Effector memory CD4-positive, alpha-beta T cell (primary cell): ENCODE results near the gene KPNA3.
A peak's percentile ranks its signal among the peaks of the same experiment; 100 is the strongest.
"Not testable (repeated sequence)": the region's sequence is repeated elsewhere in the genome, so short reads cannot be mapped to it uniquely, and the experiment has no call there.

Experiments used
- DNase-seq, 3 donors: peaks; one replicate each; pipeline ENCODE4 v3.0.0-alpha.2; 2020
- H3K27ac ChIP-seq: 2 replicates; pipeline ENCODE4 v1.7.0; 2013; ENCODE audit warnings: mild to moderate bottlenecking, low read length, moderate library complexity; ENCODE audit not compliant: insufficient read depth, poor library complexity, severe bottlenecking
- H3K27me3 ChIP-seq: replicated peaks from 2 replicates; pipeline ENCODE4 v1.7.0; 2013; ENCODE audit warnings: mild to moderate bottlenecking, low read length; ENCODE audit not compliant: insufficient read depth, control insufficient read depth, poor library complexity, severe bottlenecking
- H3K36me3 ChIP-seq: 2 replicates; pipeline ENCODE4 v1.7.0; 2013; ENCODE audit warnings: mild to moderate bottlenecking, low read length, moderate library complexity; ENCODE audit not compliant: control insufficient read depth, insufficient read depth
- H3K4me1 ChIP-seq: 2 replicates; pipeline ENCODE4 v1.7.0; 2013; ENCODE audit warnings: low read length, mild to moderate bottlenecking; ENCODE audit not compliant: control insufficient read depth, insufficient read depth, poor library complexity, severe bottlenecking
- H3K4me3 ChIP-seq: 2 replicates; pipeline ENCODE4 v1.7.0; 2013; ENCODE audit warnings: low read length, low read depth, mild to moderate bottlenecking; ENCODE audit not compliant: insufficient read depth, poor library complexity, severe bottlenecking
- H3K9me3 ChIP-seq: 2 replicates; pipeline ENCODE4 v1.7.0; 2013; ENCODE audit warnings: mild to moderate bottlenecking, low read length, moderate library complexity; ENCODE audit not compliant: control insufficient read depth

KPNA3 gene

DNA sequence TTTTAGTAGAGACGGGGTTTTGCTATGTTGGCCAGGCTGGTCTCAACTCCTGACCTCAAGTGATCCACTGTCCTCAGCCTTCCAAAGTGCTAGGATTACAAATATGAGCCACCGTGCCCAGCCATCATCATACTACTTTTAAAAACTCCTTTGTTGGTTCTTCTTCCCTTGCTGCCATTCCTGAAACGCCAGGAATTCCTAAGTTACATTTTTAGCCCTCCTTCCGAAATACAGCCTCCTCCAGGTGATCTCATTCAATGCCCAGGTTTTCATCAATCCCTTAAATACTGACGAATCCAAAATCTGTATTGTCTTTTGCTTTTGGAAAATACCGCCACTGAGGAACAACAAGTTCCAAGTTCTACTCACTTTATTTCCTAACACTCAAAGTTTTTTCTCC lies 75.9 kb downstream of the KPNA3 start:
- no peaks in the 10 kb centered on the region for H3K27me3 ChIP-seq
- DNase-seq = no peak
- H3K4me1 ChIP-seq = no peaks in the 10 kb centered on the region
- H3K27ac ChIP-seq = no peak overlapping the region
- H3K9me3 ChIP-seq = no peaks in the 10 kb centered on the region
- H3K36me3 ChIP-seq = peaks cover 29% of the 10 kb centered on the region
- no peak overlapping the region for H3K4me3 ChIP-seq

DNA sequence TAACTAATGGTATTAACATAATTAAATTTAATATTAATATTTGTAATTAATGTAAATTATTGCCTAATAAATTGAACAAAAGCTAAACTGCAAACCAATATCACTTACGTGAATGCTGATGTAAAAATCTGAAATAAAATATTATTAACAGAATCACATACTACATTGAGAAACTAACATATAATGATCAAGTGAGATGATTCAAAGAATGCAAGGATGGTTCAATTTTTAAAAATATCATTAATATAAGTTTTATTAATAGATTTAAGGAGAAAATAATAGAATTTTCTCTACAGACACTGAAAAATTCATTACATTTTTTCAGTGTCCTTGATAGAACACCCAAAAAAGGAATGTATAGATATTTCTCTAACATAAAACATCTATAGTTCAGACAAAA lies 77.7 kb downstream of the KPNA3 start:
- DNase-seq = no peak
- H3K27me3 ChIP-seq = no peaks in the 10 kb centered on the region
- H3K9me3 ChIP-seq = no peaks in the 10 kb centered on the region
- H3K27ac ChIP-seq = no peak overlapping the region
- H3K36me3 ChIP-seq = peaks cover 37% of the 10 kb centered on the region
- no peak overlapping the region for H3K4me3 ChIP-seq
- H3K4me1 ChIP-seq = no peaks in the 10 kb centered on the region

DNA sequence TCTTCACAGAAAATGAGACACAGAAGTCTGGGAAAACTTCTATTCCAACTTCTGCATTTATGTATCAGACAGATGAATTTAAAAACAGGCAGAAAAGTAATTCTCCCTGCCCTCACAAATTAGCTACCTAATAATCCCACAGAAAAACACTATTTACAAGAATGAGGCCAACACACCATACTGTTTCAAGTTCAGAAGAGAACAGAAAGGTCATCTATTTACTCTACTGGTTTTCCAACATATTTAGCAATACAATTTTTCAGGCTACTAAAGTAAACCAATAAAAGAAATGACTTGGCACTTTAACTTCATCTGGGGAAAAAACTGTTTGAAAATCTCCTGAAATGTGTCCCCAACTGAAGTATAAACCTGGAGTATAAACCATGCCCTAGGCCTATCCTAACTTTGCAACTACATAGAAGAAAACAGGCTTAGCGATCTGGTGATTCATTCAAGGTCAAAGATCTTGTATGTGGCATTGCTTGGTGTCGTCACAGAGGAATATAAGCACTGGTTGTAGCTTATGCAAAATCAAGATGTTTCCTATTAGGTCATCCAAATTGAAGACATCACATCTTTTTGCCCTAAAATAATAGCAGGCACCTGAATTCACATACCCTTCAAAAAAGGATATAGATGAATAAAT lies 81.1 kb downstream of the KPNA3 start:
- H3K27ac ChIP-seq = no peak overlapping the region
- no peaks in the 10 kb centered on the region for H3K4me1 ChIP-seq
- no peaks in the 10 kb centered on the region for H3K27me3 ChIP-seq
- no peak overlapping the region for H3K4me3 ChIP-seq
- H3K36me3 ChIP-seq = peaks cover 28% of the 10 kb centered on the region
- no peak for DNase-seq
- H3K9me3 ChIP-seq = no peaks in the 10 kb centered on the region

DNA sequence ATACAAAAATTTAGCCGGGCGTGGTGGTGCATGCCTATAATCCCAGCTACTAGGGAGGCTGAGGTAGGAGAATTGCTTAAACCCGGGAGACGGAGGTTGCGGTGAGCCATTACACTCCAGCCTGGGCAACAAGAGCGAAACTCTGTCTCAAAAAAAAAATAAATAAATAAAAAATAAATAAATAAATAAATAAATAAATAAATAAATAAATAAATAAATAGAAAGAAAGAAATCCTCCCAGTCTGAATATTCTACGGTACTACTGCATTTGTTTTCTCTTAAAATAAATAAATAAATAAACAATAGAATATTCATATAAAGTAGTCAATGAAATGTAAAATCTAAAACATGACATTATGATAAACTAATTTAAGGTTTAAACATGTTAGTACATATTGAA lies 88.2 kb downstream of the KPNA3 start:
- DNase-seq = not testable (repeated sequence)

DNA sequence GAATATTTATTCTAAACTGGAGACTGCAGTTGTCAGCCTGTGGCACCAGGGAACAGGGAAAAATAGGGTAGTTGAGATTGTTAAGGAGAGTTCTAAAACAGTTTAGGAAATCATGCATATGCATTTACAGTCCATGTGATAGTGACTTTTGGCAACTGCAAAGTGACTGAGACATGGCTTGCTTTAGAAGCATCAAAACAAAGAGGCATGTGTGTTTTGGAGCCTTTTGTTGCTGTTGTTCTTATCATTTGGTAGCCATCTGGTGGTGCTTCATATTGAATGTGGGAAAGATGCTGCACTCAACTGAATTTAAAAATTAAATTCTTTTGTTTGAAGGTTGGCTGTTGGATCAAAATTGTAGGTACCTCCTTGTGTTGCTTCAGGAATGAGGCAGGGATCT lies 91.0 kb downstream of the KPNA3 start:
- H3K9me3 ChIP-seq = no peaks in the 10 kb centered on the region
- H3K4me3 ChIP-seq = no peak overlapping the region
- H3K27ac ChIP-seq = no peak overlapping the region
- no peak for DNase-seq
- H3K36me3 ChIP-seq = peaks cover 14% of the 10 kb centered on the region
- H3K4me1 ChIP-seq = no peaks in the 10 kb centered on the region
- H3K27me3 ChIP-seq = no peaks in the 10 kb centered on the region

More for the DNA sequence above, 88.2 kb downstream of the KPNA3 start:
- not testable (repeated sequence) for H3K27ac ChIP-seq, H3K4me3 ChIP-seq, H3K27me3 ChIP-seq, H3K9me3 ChIP-seq, H3K4me1 ChIP-seq
- peaks cover 25% of the 10 kb centered on the region for H3K36me3 ChIP-seq

DNA sequence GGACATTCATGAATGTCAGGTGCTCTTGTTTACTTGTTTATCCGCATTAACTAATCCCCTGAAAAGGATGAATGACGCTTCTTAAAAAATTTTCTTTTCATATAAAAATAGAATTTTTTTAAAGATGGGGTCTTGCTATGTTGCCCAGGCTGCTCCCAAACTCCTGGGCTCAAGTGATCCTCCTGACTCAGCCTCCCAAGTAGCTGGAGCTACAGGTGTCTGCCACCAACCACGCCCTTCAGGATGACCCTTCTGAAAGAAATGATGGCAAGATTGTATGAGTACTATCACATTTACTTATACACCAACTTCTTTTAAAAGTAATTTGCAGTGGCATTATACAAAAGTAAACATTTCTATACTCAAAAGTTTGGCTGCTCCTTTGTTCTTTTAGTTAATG lies 95.0 kb downstream of the KPNA3 start:
- H3K36me3 ChIP-seq = peaks cover 10% of the 10 kb centered on the region
- no peaks in the 10 kb centered on the region for H3K9me3 ChIP-seq
- DNase-seq = no peak
- no peak overlapping the region for H3K27ac ChIP-seq
- H3K4me3 ChIP-seq = no peak overlapping the region
- H3K4me1 ChIP-seq = no peaks in the 10 kb centered on the region
- H3K27me3 ChIP-seq = no peaks in the 10 kb centered on the region

DNA sequence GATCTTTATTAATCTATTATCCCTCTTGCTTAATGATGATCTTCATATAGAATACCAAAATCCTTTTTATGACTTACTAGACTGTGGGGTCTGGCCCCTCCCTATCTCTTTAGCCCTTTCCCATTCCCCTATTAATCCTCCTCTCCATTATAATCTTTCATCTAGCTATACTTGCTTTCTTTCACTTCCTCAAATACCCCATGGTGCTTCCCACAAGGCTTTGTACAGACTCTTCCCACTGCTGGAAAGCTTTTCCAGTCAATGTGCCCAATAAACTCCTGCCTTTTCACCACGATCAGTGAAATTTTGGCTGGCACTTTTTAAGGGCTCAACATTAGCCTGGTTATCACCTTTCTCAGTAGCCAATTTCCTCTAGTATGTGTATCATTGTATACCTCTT lies 98.0 kb downstream of the KPNA3 start:
- Histone ChIP-seq H3K27ac (no peak overlapping the region), H3K4me1 (no peaks in the 10 kb centered on the region), H3K36me3 (no peaks in the 10 kb centered on the region), H3K27me3 (no peaks in the 10 kb centered on the region), H3K9me3 (no peaks in the 10 kb centered on the region), H3K4me3 (no peak overlapping the region)
- DNase-seq = no peak

DNA sequence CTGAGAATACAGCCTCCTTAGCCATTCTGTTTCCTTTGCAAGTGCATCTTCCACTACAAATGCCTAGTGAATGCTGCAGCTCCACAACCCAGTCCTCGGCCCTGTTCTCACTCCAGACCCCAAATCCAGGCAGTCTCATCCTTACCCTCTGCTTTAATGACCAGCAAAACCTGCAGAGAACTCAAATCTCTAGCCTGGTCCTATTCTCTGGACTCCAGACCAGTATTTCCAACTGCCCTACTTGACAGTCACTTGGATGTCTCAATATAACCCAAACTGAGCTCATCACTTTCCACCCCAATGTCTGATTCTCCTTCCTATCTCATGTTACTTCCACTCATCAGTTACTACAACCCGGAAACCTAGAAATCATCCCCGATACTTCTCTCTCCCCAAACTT lies 98.6 kb downstream of the KPNA3 start:
- Histone ChIP-seq H3K27ac (no peak overlapping the region), H3K36me3 (no peaks in the 10 kb centered on the region), H3K9me3 (no peaks in the 10 kb centered on the region), H3K4me1 (no peaks in the 10 kb centered on the region), H3K4me3 (no peak overlapping the region), H3K27me3 (no peaks in the 10 kb centered on the region)
- DNase-seq = no peak

DNA sequence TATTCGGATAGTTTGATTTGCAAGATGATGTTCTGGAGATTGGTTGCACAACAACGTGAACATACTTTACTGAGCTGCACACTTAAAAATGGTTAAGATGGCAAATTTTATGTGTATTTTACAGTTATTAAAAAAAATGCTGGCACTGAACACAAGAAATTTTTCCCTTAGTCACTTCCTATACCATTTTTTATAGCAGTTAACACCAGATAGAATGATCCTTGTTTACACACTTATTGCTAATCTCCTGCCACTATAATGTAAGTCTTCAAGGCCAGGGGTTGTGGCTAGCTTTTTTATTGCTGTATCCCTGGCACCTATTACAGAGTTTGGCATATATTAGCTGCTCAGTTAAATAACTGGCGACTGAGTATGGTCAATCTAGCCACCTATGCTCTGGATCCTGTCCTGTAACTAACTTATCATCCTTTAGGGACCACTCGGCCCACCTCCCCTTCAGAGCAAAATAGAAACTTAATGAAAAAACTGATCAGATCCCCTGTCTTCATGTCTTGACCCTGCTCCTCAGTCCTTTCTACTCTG lies 99.2 kb downstream of the KPNA3 start:
- no peaks in the 10 kb centered on the region for H3K27me3 ChIP-seq
- DNase-seq = no peak
- H3K27ac ChIP-seq = no peak overlapping the region
- no peaks in the 10 kb centered on the region for H3K9me3 ChIP-seq
- H3K36me3 ChIP-seq = no peaks in the 10 kb centered on the region
- no peaks in the 10 kb centered on the region for H3K4me1 ChIP-seq
- H3K4me3 ChIP-seq = no peak overlapping the region

DNA sequence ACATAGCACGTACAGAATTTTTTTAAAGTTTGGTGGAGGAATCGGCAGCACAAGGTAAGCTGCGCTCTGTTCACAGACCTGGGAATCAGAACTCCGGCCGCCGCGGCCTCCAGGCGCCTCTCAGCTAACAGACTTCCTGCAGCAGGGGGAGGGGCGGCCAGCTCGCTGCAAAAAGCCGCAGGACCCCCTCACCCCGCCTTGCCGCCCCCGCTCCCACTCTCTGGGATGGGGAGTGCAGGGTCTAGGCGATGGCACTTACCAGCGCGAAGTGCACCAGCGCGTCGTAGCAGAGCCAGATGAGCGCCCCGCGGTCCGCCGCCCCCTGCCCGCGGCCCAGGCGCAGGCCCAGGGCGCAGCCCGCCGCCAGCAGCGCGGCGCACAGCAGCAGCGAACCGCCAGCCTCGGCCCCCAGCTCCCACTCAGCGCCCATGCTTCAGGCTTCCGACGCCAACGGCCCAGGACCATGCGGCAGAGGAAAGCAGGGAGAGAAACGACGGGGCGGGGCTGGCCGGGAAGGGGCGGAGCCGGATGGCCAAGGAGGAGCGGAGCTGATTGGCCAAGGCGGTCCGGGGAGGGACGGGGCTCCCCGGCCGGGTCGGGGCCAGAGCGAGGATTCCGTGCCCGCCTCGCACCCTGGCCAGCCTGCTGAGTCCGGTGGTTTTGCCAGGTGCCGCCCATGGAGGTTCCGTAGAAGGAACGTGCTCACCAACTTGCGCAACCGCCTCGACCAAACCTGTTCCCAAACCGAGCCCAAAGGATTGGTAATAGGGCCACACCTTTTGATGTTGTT lies 101.3 kb downstream of the KPNA3 start, which contains the start of gene EBPL:
EBPL (minus strand) TSS at position 492 of the 790 bp plus-strand sequence; CDS start at position 430, 62 bp downstream.
- H3K36me3 ChIP-seq = no peaks in the 10 kb centered on the region
- DNase-seq = peak; percentile 70 to 85 (median 82)
- no peaks in the 10 kb centered on the region for H3K9me3 ChIP-seq
- H3K4me3 ChIP-seq = peak within 1 kb of the TSS; percentile 84
- no peaks in the 10 kb centered on the region for H3K4me1 ChIP-seq
- H3K27me3 ChIP-seq = no peaks in the 10 kb centered on the region
- H3K27ac ChIP-seq = peak within 1 kb of the TSS; percentile 59
